MM.1S (cell line): ENCODE data around the gene C6orf136.
A peak's percentile ranks its signal among the peaks of the same experiment; 100 is the strongest.

ENCODE experiments used
- DNase-seq: peaks from one replicate; pipeline ENCODE4 v3.0.0-alpha.2; 2015
- H2AFZ ChIP-seq: fragments of 300-600 bp; sonication (generic); 2 replicates; pipeline ENCODE4 v1.6.0; 2016; ENCODE audit warnings: antibody characterized with exemption, low read length
- H3F3A ChIP-seq: fragments of 300-600 bp; sonication (generic); 2 replicates; pipeline ENCODE4 v1.6.1; 2016; ENCODE audit warnings: mild to moderate bottlenecking, antibody characterized with exemption, low read length, moderate library complexity, mixed read lengths; ENCODE audit not compliant: insufficient read depth
- H3K27ac ChIP-seq: fragments of 300-600 bp; sonication (generic); 2 replicates; pipeline ENCODE4 v1.5.1; 2016; ENCODE audit warnings: mild to moderate bottlenecking, low read length
- H3K27me3 ChIP-seq: fragments of 300-600 bp; sonication (generic); replicated peaks from 2 replicates; pipeline ENCODE4 v1.6.0; 2016; ENCODE audit warnings: low read length; ENCODE audit not compliant: insufficient read depth
- H3K36me3 ChIP-seq: fragments of 300-600 bp; sonication (generic); replicated peaks from 2 replicates; pipeline ENCODE4 v1.6.1; 2016; ENCODE audit warnings: mild to moderate bottlenecking, low read length, mixed read lengths; ENCODE audit not compliant: insufficient read depth
- H3K4me1 ChIP-seq: fragments of 300-600 bp; sonication (generic); 2 replicates; pipeline ENCODE4 v1.6.1; 2016; ENCODE audit warnings: low read length, mixed read lengths
- H3K4me2 ChIP-seq: fragments of 300-600 bp; sonication (generic); 2 replicates; pipeline ENCODE4 v1.6.0; 2016; ENCODE audit warnings: low read depth, low read length
- H3K4me3 ChIP-seq: fragments of 300-600 bp; sonication (generic); 2 replicates; pipeline ENCODE4 v1.5.1; 2016; ENCODE audit warnings: low read length, mixed read lengths
- H3K79me2 ChIP-seq: fragments of 300-600 bp; sonication (generic); 2 replicates; pipeline ENCODE4 v1.6.1; 2016; ENCODE audit warnings: mixed run types, low read length, mixed read lengths
- H3K9ac ChIP-seq: fragments of 300-600 bp; sonication (generic); 2 replicates; pipeline ENCODE4 v1.6.1; 2016; ENCODE audit warnings: low read length, mixed read lengths
- H3K9me2 ChIP-seq: fragments of 300-600 bp; sonication (generic); replicated peaks from 2 replicates; pipeline ENCODE4 v1.6.1; 2016; ENCODE audit warnings: mild to moderate bottlenecking, low read length, mixed read lengths; ENCODE audit not compliant: insufficient read depth
- H3K9me3 ChIP-seq: fragments of 300-600 bp; sonication (generic); replicated peaks from 2 replicates; pipeline ENCODE4 v1.6.1; 2016; ENCODE audit warnings: mild to moderate bottlenecking, low read length, mixed read lengths; ENCODE audit not compliant: insufficient read depth
- H4K20me1 ChIP-seq: fragments of 300-600 bp; sonication (generic); 2 replicates; pipeline ENCODE4 v1.6.1; 2016; ENCODE audit warnings: mild to moderate bottlenecking, low read length, moderate library complexity, mixed read lengths; ENCODE audit not compliant: insufficient read depth
- CTCF ChIP-seq: fragments of 300-600 bp; sonication (generic); IDR thresholded peaks from 2 replicates; pipeline ENCODE4 v1.5.1; 2016; ENCODE audit warnings: antibody characterized with exemption, low read length, mixed read lengths
- EZH2 ChIP-seq: fragments of 300-600 bp; sonication (generic); optimal IDR thresholded peaks from 2 replicates; pipeline ENCODE3; 2017; ENCODE audit warnings: low read depth, mild to moderate bottlenecking, antibody characterized with exemption, low read length, mixed read lengths
- EZH2phosphoT487 ChIP-seq: fragments of 300-600 bp; sonication (generic); IDR thresholded peaks from 2 replicates; pipeline ENCODE4 v1.6.1; 2018; ENCODE audit warnings: antibody characterized with exemption, low read length

Gene C6orf136

GRCh38 chr6:30682143-30683117 is 35.5 kb downstream of the C6orf136 start:
- Histone ChIP-seq H3K4me2 (peak overlapping the region; percentile 91), H2AFZ (0 out of 2 replicates have a peak overlapping the region, but pooled peaks have one; percentile 29), H3K9me2 (no peaks in the 10 kb centered on the region), H4K20me1 (no peaks in the 10 kb centered on the region), H3K4me1 (peaks cover 24% of the 10 kb centered on the region), H3K79me2 (peaks cover 84% of the 10 kb centered on the region), H3K27me3 (no peaks in the 10 kb centered on the region), H3K27ac (peak overlapping the region; percentile 80), H3K36me3 (no peaks in the 10 kb centered on the region), H3K9me3 (no peaks in the 10 kb centered on the region), H3K9ac (peak overlapping the region; percentile 53), H3F3A (peaks cover 47% of the 10 kb centered on the region), H3K4me3 (peak overlapping the region; percentile 87)
- no peak for TF ChIP-seq EZH2phosphoT487
- TF ChIP-seq CTCF = no peak
- no peak for TF ChIP-seq EZH2
- DNase-seq = peak; percentile 92

- no peak for TF ChIP-seq CTCF
- no peak for TF ChIP-seq EZH2
- no peak for TF ChIP-seq EZH2phosphoT487
- Histone ChIP-seq H3K4me2 (peak overlapping the region; percentile 91), H3K4me1 (peaks cover 32% of the 10 kb centered on the region), H3F3A (peaks cover 52% of the 10 kb centered on the region), H3K9ac (peak overlapping the region; percentile 53), H3K79me2 (peaks cover 80% of the 10 kb centered on the region), H3K36me3 (no peaks in the 10 kb centered on the region), H3K27me3 (no peaks in the 10 kb centered on the region), H4K20me1 (no peaks in the 10 kb centered on the region), H3K27ac (peak overlapping the region; percentile 80), H3K4me3 (peak overlapping the region; percentile 87), H3K9me3 (no peaks in the 10 kb centered on the region), H2AFZ (no peak overlapping the region), H3K9me2 (no peaks in the 10 kb centered on the region)
- no peak for DNase-seq
These were observed 36.4 kb downstream of the C6orf136 start for GRCh38 chr6:30683183-30683979.

- H2AFZ ChIP-seq = no peak overlapping the region
- H4K20me1 ChIP-seq = no peaks in the 10 kb centered on the region
- peak overlapping the region; percentile 53 for H3K9ac ChIP-seq
- no peaks in the 10 kb centered on the region for H3K36me3 ChIP-seq
- peak overlapping the region; percentile 80; the same call in 1 of the 2 replicates for H3K27ac ChIP-seq
- peak overlapping the region; percentile 87 for H3K4me3 ChIP-seq
- no peaks in the 10 kb centered on the region for H3K9me2 ChIP-seq
- peaks cover 75% of the 10 kb centered on the region for H3K79me2 ChIP-seq
- no peaks in the 10 kb centered on the region for H3K27me3 ChIP-seq
- peaks cover 55% of the 10 kb centered on the region for H3F3A ChIP-seq
- peak overlapping the region; percentile 91 for H3K4me2 ChIP-seq
- TF ChIP-seq EZH2 (no peak), CTCF (no peak), EZH2phosphoT487 (no peak)
- H3K9me3 ChIP-seq = no peaks in the 10 kb centered on the region
- DNase-seq = no peak
- H3K4me1 ChIP-seq = peaks cover 32% of the 10 kb centered on the region
These were observed 37.0 kb downstream of the C6orf136 start for GRCh38 chr6:30683980-30684338.
